Measurements from ENCODE around the gene ETFRF1.

- TF ChIP-seq POLR2A (IDR thresholded peaks at IDR 0.05; ENCODE audit: low read length) (no peak), GATA1 (IDR thresholded peaks at IDR 0.05; ENCODE audit: low read depth, low read length) (no peak)
These were observed 823 bp upstream of the ETFRF1 start for GRCh38 chr12:25194214-25194613.

Measured in erythroblast (primary cell).